ENCODE measurements around the gene FCRL5.
"Not testable (repeated sequence)": the region's sequence is repeated elsewhere in the genome, so short reads cannot be mapped to it uniquely, and the experiment has no call there.

FCRL5 gene

GRCh38 chr1:157551694-157552693, at the start of gene FCRL5:
TSS of gene FCRL5 (minus strand) at chr1:157552515. CDS start at chr1:157552362, 153 bp downstream.
- DNase-seq: no peak

- no peak for DNase-seq
Observed at GRCh38 chr1:157600236-157600635, 47.9 kb upstream of the FCRL5 start.

GRCh38 chr1:157597959-157598667, 45.8 kb upstream of the FCRL5 start, which contains the start of gene FCRL4:
TSS of gene FCRL4 (minus strand) at chr1:157598085. CDS start at chr1:157597944, 141 bp downstream.
- no peak for DNase-seq

GRCh38 chr1:157596384-157596783, 44.1 kb upstream of the FCRL5 start:
- DNase-seq: no peak

- DNase-seq: no peak
Observed at GRCh38 chr1:157595356-157595755, 43.0 kb upstream of the FCRL5 start.

GRCh38 chr1:157585984-157586383, 33.7 kb upstream of the FCRL5 start:
- no peak for DNase-seq

- DNase-seq: no peak
Observed at GRCh38 chr1:157584503-157584902, 32.2 kb upstream of the FCRL5 start.

GRCh38 chr1:157580828-157581210, 28.5 kb upstream of the FCRL5 start:
- DNase-seq: no peak

- no peak for DNase-seq
Observed at GRCh38 chr1:157580179-157580827, 28.0 kb upstream of the FCRL5 start.

GRCh38 chr1:157577420-157577819, 25.1 kb upstream of the FCRL5 start:
- DNase-seq: no peak

GRCh38 chr1:157575744-157576143, 23.4 kb upstream of the FCRL5 start:
- DNase-seq: no peak

GRCh38 chr1:157574836-157575235, 22.5 kb upstream of the FCRL5 start:
- DNase-seq: no peak

- DNase-seq: no peak
Observed at GRCh38 chr1:157566484-157567300, 14.4 kb upstream of the FCRL5 start.

GRCh38 chr1:157562515-157562914, 10.2 kb upstream of the FCRL5 start:
- no peak for DNase-seq

- no peak for DNase-seq
Observed at GRCh38 chr1:157558119-157558518, 5.8 kb upstream of the FCRL5 start.

GRCh38 chr1:157548081-157548480, 4.2 kb downstream of the FCRL5 start:
- not testable (repeated sequence) for DNase-seq

GRCh38 chr1:157542676-157543075, 9.6 kb downstream of the FCRL5 start:
- no peak for DNase-seq

GRCh38 chr1:157540852-157541251, 11.5 kb downstream of the FCRL5 start:
- DNase-seq: no peak

- DNase-seq: no peak
Observed at GRCh38 chr1:157540160-157540748, 12.1 kb downstream of the FCRL5 start.

- no peak for DNase-seq
Observed at GRCh38 chr1:157539568-157539967, 12.7 kb downstream of the FCRL5 start.

- DNase-seq: no peak
Observed at GRCh38 chr1:157532569-157532968, 19.7 kb downstream of the FCRL5 start.
